ENCODE measurements around the gene NKX2-1. TPM values are rescaled to one million over a fixed set of nuclear protein-coding genes. Genes with fewer than 3 reads are reported as not detected.

The NKX2-1 gene
- total RNA-seq, 1 donor from 2014 or later = 0.10 TPM

DNA sequence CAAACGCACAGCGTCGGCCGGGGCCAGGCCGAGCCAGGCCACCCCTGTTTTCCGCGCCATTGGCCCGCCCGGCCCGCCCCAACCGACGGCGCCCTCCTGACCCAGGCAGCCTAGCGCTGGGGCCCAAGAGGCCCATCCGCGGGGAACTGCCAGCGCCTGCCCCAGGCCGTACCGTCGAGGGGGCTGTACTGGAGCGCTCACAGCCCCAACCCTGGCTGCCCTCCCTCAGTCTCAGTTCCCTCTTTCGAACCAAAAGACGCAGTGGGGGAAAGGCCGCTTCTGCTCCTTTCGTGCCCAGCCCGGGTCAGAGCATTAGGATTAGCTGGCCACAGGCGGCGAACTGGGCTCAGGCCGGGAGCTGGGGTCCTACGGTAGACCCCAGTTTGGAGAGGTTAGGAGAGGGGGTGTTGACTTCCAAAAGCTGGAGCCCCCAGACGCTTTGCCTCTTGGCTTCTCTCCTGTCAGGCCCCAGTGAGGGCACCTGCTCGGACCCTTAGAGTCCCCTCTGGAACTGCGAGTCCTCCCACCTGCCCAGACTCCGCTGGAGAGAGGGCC lies 1.9 kb downstream of the NKX2-1 start:
- no peak for DNase-seq (ENCODE audit: low spot score)
- ATAC-seq = no peak

DNA sequence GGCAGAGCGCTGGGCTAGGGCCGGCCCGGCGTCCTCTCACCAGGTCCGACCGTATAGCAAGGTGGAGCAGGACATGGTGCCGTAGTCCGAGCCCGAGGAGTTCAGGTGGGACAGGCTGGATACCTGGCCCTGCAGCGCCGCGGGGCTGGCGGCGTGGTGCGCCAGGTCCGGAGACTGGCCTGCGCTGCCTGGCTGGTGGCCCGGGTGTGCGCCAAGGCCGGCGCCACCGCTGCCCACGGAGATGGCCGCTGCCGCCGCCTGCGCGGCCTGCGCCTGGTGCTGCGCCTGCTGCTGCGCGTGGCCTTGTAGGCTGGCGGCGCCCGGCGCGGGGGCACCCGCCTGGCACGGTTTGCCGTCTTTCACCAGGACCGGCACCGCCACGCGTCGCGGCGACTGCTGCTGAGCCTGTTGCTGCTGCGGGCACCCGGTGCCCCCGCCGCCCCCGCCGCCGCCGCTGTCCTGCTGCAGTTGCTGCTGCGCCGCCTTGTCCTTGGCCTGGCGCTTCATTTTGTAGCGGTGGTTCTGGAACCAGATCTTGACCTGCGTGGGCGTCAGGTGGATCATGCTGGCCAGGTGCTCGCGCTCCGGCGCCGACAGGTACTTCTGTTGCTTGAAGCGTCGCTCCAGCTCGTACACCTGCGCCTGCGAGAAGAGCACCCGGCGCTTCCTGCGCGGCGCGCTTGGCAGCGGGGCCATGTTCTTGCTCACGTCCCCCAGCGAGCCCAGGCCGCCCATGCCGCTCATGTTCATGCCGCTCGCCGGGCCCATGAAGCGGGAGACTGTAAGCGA lies 2.6 kb downstream of the NKX2-1 start:
- ATAC-seq (peak; percentile 68), DNase-seq (ENCODE audit: low spot score) (no peak)

DNA sequence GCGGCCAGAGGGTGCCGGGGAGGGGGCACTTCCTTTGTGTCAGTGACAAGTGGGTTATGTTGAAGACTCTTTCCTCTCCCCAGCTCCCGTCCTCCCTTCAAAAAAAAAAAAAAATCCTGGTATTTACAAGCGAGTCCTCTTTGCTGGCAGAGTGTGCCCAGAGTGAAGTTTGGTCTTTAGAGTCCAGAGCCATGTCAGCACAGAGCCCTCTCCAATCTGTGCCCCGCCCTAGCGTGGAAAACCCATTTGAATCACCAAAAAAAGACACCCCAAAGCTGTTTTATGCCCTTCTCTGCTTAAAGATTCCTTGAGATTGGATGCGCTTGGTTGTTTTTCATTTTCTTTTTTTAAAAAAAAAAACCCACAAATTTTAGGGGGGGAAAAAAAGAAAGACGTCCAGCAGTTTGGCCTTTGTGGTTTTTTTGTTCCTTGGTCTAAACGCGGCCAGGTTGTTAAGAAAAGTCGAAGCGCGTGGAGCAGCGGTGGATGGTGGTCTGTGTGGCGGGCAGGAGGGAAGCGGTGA lies 3.3 kb downstream of the NKX2-1 start:
- DNase-seq (ENCODE audit: low spot score) (no peak), ATAC-seq (no peak)

DNA sequence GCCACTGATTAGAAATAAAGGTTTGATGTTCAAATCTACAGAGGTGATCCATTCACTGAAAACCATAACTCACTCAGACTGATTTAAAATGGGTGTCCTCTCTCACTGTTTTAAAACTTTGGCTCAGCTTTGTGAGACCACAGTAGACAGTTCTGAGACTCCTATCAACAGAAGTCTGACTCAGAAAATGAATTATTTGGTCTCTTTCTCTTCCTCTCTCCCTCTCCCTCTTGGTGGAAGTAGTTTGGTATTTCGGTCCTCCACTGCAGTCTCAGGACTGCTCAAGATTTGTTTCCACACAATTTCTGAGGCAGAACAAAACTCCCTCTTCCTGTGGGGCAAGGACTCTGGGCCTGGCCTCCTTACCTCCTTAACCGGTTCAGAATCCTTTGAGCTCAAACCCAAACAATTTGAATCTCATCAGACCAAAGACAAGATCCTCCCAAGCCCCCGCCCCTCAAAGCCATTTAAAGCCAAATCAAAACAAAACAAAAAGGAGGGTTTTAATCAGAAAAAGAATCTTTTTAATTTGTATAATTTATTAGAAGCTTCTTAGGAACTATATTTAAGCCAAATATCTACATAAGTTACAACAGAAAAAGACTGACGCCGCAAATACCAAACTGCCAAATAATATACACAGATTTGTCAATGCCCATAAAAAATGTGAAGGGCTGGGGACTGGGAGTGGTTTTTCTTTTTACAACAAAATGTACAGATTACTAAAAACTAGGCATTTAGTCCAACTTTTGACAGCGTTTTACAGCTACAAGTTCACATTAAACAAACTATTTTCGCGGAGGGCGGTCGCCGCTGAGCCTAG lies 3.9 kb downstream of the NKX2-1 start:
- no peak for ATAC-seq
- DNase-seq (ENCODE audit: low spot score) = no peak

DNA sequence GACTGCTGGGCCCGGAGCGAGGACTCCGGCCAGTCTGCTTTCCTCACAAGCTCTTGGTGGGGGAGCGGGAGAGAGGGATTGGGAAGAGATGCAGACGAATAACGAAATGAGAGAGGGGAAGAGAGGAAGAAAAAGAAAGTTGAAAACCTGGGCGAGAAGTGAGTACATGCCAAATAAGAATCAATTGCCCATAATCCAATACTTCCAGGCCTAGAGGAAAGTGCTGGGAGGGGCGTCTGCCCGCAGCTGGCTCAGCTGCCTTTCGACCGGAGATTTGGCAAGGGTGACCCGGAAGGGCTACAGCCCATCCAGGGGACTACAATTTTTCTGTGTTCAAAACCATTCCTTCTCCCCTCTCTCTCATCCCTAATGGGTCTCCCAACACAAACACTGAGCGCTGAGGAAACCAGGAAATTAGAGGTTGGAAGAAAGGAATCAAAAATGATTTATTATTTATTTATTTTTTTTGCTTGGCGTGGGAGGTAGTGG lies 4.9 kb downstream of the NKX2-1 start:
- ATAC-seq (no peak), DNase-seq (ENCODE audit: low spot score) (no peak)

DNA sequence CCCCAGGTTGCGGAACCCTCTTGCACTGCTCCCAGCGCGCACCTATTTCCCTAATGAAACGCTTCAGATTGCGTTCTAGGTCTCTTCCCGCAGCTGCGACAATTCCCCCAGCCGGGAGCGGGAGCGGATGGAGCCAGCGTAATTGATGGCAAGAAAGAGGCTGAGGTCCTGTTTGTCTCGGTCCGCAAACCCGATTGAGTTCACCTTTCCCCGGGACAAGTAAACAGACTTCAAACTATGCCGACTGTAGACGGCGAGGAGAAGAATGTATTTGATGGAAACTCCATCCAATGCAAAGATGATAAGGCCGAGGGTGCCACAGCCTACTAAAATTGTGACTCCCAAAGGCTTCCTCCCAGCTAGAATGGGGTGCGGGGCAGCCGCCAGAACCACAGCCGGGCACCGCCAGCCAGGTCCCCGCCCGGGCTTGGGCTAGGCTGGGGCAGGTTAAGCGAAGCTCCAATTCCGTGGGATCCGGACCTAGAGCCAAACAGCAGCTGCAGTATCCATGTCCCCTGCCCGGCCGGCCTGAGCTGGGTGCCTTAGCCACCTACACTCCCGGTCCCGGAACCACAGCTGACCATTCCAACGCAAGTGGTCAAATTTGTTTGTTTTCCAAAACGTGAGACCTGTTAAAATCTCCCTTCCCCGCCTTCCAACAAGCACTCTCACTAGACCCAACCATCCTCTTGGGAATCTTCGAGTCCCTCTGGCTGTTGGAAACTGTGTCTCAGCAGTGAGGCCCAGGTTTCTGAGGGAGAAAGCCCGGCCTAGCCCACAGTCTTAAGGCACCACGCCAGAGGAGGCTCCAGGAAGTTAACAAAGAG lies 5.5 kb downstream of the NKX2-1 start:
- ATAC-seq (no peak), DNase-seq (ENCODE audit: low spot score) (no peak)

DNA sequence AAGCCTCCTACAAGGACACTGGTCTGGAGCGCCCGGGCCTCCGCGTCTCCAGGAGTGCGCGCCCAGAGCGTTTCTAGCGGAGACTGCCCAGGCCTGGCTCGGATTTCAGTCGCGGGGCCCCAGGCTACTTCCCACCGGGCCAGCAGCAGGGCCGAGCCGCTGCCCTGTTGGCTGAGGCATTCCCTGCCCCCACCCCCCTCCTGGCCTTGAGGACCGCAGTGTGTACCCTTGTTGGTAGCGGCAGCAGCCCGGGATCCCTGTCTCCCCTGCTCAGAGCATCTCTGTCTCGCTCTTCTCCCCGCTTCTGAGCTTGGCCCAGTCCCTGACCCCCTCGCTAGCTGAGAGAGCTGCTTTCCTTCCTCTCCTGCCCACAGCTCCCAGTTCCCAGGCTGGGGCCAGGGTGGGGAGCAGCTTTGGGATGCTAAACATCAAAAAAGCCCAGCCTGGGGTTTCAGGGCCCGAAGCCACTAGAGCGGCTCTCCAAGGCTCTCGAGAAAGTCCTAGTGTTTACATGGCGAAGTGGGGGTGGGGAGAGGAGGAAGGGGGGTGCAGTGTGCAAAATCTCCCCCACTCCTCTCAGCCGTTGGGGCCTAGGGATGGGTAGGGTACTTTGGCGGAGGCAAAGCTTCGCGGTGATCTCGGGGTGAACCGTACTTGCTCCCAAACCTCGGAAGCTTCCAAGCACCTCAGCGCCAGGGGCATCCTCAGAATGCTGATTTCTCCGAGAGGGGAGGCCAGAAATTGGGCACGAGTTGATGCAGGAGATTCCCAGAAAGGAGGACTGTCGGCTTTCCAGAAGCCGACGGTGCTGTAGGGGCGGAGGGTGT lies 6.4 kb downstream of the NKX2-1 start:
- ATAC-seq (no peak), DNase-seq (ENCODE audit: low spot score) (no peak)

DNA sequence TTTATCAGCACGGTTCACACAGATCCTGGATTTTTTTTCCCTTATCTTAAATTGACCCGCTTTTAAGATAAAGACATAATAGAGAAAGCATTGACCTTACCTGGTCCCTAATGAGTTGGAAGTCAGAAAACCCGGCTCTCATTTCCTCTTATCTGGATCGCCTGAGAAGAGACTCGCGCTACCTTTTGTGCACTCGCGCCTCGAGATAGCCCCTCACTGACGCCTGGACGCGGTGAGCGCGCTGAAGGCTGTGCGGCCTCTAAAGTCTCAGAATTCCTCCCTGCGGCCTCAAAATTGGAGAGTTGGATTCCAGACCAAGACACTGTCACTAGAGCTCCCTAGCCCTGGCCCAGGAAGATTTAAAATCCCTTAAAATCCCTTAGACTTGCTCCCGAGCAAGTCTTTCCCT lies 7.0 kb downstream of the NKX2-1 start:
- ATAC-seq (no peak), DNase-seq (ENCODE audit: low spot score) (no peak)

DNA sequence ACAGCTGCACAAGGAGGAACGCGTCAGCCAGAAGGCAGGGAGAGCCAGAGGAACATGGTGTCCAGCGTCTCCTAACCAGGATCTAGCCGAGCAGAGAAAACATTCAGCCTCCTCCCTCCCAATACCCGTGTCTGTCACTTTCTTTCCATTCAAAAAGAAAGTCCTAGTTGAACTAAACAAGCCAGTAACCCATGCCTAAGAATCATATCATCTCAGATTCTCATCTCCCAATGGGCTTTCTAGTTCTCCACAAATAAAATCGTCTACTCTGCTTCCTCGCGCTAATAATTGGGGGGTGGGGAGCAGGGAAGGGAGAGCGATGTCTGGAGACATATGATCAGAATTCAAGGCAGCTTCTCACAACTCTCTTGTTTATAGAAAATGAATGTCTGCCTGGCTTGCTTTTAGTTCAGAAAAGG lies 7.4 kb downstream of the NKX2-1 start:
- DNase-seq (ENCODE audit: low spot score) (no peak), ATAC-seq (no peak)

DNA sequence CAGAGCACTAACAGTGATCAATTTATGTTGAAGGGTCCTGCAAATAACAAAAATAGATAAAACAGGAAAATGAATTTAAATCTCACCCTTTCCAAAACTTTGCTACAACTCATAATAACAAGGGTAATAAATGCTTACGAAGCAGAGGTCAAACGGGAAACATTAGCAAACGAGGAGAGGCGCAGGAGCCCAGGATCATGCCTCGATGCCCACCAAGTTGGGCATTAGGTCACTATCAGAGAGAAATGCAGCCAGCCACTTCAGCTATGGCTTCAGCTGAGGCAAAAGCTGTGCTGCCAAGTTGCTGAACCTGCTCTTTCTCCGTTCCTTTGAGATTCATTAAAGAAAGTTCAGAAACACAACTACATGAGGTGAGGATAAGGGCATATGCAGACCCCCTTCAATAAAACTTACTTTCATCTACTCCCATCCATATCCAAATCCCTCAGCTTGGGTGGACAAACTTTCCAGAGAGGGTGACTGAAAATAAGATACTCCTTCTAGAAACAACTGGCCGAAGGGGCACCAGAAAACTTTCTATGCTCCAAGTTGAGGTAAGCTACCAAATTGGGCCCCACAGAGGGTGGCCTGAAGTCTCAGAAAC lies 7.9 kb downstream of the NKX2-1 start:
- no peak for DNase-seq (ENCODE audit: low spot score)
- no peak for ATAC-seq

DNA sequence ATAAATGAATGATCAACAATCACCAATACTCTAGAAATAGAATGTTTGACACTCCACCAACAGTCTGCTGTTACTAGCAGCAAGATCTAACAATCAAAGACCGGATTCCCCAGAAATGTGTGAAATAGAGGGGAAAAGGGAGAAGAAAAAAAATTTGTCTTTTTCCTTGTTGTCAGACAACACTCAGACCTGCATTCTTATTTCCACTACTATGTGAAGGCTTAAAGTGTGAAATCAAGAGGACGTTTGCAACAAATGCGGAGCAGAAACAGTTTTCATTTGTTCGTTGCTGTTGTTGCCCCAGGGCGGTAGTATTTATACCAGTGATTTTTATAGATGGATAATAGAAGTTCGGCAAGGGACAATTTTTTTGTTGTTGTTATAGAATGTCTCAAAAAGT lies 9.2 kb downstream of the NKX2-1 start:
- no peak for ATAC-seq
- no peak for DNase-seq (ENCODE audit: low spot score)

DNA sequence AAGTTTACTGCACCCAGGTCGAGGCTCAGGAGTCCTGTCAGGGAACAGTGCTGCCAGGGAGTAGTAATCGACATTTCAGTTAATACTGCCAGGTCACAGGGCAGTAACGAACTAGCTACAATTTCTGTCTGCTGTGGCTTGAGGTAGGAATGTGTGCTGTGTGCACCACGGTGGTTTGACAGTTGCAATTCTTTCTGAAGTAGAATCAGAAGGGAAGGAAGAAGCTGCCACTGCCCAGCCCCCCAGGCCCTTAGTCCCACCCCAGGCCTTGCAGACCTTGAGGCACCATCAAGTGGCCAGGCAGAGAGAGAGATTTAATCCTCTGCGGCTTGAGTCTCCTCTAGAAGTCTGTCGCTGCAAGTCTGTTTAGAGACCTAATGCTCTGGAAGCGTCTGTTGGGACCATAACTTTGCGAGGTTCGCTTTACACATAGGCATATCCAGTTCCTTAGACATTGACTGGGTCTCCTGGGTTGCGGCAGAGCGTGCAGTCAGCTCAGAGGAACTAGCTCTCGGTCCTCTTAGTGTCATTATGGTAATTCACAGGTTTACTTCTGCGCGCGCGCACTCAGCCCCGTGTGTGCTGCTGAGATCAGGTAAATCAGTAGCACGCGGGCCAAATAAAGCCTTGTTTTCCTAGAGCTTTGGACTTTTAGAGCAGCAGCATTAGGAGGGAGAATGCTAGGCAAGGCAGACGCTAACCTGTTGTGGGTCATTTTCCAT lies 9.8 kb downstream of the NKX2-1 start:
- ATAC-seq = peak; percentile 25
- DNase-seq (ENCODE audit: low spot score) = no peak

DNA sequence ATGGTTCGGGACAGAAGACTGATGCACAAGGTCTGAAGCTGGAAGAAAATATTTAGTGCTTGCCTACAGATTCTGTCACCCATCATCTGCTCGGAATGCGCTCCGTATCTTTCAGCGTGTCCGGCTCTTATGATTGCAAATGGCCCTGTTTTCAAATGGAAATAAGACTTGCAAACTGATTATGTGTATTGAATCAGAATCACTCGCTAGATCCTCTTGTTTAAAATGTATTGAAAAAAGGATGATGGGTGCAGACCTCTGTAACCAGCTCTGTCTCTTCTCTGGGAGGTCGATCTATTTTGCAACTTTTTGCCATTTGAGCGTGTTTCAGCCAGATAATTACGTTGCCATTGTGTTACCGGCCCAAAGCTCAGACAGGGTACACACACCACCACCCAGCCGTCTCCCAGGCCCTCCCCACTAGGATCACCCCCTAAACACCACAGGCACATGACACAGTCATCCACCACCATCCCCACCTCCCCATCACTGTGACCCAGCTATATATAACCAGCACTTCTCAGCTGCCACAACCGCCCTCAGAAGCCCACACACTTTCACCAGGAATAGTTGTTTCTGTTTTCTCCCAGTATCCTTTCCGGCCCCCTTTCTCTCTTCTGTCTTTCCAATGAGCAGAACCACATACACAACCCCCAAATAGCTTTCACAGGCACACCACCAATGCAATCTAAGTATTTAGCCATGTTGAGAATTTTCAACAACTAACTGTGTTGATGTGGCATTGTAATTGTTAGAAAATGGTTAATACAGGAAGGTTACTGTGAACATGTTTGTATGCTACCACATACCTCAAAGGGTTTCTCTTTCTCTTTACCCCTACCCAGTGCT lies 10.7 kb downstream of the NKX2-1 start:
- DNase-seq (ENCODE audit: low spot score) (no peak), ATAC-seq (no peak)

DNA sequence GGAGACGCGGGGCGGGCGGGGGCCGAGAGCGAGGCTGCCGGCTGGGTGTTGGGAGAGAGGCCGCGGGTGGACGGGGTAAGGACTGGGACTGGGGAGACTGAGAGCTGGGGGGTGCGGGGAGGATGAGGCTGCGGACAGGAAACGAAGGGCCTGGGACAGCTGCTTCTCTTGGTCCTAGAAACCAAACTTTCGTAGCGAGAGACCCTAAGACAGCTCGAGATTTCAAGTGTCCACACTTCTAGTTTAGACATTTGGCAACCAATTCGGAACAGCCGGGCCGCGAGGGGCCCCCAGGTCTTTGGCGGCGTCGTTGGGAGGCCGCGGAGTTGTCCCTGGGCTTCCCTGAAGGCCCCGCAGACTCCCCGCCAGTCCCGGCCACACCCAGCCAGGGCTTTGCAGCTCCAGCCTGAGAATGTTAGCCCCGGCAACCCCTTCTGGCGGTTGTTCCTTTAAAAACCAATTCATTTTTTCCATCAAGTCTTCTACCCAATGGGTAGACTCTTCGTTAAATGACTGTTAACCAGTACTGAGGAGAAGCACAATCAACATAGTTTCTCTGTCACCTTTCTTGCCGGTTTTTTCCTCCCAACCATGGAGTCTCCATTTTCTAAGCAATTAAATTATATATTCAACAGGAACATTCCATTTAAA lies 11.5 kb downstream of the NKX2-1 start:
- DNase-seq (ENCODE audit: low spot score) = no peak

DNA sequence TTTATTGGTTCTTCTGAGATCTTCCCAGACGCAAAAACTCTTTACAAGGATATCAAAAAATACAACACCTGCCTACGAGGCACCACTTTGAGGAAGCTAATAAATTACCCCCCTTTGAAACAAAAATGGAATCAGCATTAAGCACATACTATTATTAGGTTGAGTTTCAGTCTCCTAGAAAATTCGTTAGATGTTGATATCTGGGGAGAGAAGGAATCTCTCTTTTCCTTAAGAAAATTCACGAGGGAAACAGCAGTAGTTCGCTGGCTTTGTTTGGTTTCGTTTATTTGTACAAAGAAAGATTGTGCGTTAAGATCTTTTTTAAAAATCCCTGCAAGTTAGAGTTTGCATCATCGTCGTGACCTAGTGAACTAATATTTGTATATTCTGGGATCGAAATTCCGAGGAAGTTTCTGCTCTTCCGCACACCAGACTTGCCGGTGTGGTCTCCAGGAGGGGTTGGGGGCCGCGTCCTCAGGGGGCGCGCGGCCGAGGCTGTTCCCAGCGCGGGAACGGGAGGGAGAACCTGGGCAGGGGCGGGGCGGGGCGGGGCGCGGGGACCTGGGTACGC lies 12.1 kb downstream of the NKX2-1 start:
- DNase-seq (ENCODE audit: low spot score) = no peak
- ATAC-seq = no peak

More for the DNA sequence above, 11.5 kb downstream of the NKX2-1 start:
- no peak for ATAC-seq

DNA sequence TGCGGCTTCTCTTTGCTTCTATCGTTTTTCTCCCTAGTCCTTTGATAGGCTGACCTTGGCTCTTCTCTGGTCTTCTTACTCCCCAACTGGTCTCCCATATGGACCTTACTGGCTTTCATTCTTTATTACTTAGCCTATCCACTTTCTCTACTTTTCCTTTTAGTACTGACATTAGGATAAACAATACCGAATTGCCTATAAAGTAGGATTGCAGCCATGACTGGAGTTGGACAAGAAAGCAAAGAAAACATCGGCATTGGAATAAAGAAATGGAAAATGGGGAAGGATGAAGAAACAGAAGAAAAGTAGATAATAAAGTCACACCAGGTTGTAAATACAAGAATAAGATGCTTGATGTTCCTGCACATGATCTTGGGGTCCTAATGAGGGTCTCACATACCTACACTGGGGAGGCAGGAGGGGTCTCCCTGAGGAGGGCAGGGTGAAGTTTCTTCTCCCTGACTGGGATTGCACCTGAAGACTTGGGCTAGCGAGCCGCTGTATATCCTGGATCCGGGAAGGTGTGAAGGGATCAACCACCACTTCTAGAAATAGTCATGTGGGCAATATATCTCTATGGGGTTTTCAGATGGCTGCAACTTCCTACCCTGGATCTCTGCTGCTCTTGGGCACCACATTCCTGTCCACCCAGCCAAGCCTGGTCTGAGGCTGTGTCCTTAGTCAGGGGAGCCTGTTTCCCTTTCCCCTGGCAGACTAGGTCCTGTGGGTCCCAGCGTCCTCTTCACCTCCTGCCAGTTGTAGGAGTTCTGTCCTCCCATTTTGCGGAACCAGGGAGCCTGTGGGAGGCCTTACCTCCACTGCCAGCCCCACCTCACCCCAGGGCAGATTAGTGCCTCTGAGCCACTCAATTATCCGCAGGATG lies 13.1 kb downstream of the NKX2-1 start:
- ATAC-seq = no peak
- no peak for DNase-seq (ENCODE audit: low spot score)

Measured in left lobe of liver (tissue), 2 donors.